Panc1 (cell line): ENCODE results near the gene WDR1. TPM values are rescaled to one million over a fixed set of nuclear protein-coding genes. Genes with fewer than 3 reads are reported as not detected.

Experiments used
- ATAC-seq: fragments of 200-7000 bp; cut with Tn5 transposase; 2 replicates; pipeline ENCODE4 v1.9.1; 2020; ENCODE audit warnings: mild to moderate bottlenecking, moderate library complexity
- BruUV-seq: library from RNA; stranded (reverse); fragments of 400-500 nt; replicated peaks from 2 replicates; lab custom pipeline; 2021; lab: Mats Ljungman, UMichigan
- CTCF ChIA-PET: fragments of 300-600 bp; sonication (Branson Sonifier 250); formaldehyde crosslinking; loops from one replicate; lab custom pipeline; 2022; ENCODE audit warnings: antibody characterized with exemption; lab: Charles Lee
- POLR2A ChIA-PET: fragments of 300-600 bp; sonication (Branson Sonifier 250); formaldehyde crosslinking; loops from one replicate; lab custom pipeline; 2022; ENCODE audit warnings: antibody characterized with exemption; lab: Charles Lee
- DNase-seq: peaks from one replicate; pipeline ENCODE4 v3.0.0-alpha.2; 2010; ENCODE audit warnings: low read depth, low spot score
- H3K27ac ChIP-seq: 2 replicates; pipeline ENCODE4 v1.5.1; 2011; ENCODE audit warnings: mild to moderate bottlenecking, low read length, inconsistent platforms
- H3K27me3 ChIP-seq: fragments of 200-500 bp; sonication (Bioruptor generic); 2 replicates; pipeline ENCODE4 v1.6.0; 2014; ENCODE audit warnings: low read length, inconsistent platforms; ENCODE audit not compliant: control insufficient read depth, insufficient read depth
- H3K36me3 ChIP-seq: fragments of 200-500 bp; sonication (Bioruptor generic); 2 replicates; pipeline ENCODE4 v1.5.1; 2014; ENCODE audit warnings: inconsistent platforms, mild to moderate bottlenecking, low read length, moderate library complexity; ENCODE audit not compliant: control insufficient read depth, insufficient read depth
- H3K4me1 ChIP-seq: 2 replicates; pipeline ENCODE4 v1.5.1; 2011; ENCODE audit warnings: inconsistent platforms, mild to moderate bottlenecking, low read length, moderate library complexity; ENCODE audit not compliant: control insufficient read depth, insufficient read depth
- H3K4me3 ChIP-seq, 2 experiments: 2 replicates each; pipeline ENCODE4 v1.5.1; 2011 to 2012; ENCODE audit warnings: low read depth in 2 of 2, low read length in 2 of 2, mild to moderate bottlenecking in 2 of 2, inconsistent platforms in 1 of 2, moderate library complexity in 1 of 2
- H3K9me3 ChIP-seq: fragments of 200-500 bp; sonication (Bioruptor generic); 2 replicates; pipeline ENCODE4 v1.5.1; 2014; ENCODE audit warnings: low read depth, mild to moderate bottlenecking, inconsistent platforms, low read length, moderate library complexity; ENCODE audit not compliant: control insufficient read depth, insufficient read depth
- CTCF ChIP-seq: fragments of 450-650 bp; IDR thresholded peaks from 2 replicates; pipeline ENCODE4 v1.5.1; 2017; ENCODE audit warnings: mild to moderate bottlenecking
- POLR2AphosphoS5 ChIP-seq: IDR thresholded peaks from 2 replicates; pipeline ENCODE4 v1.6.1; 2012; ENCODE audit warnings: mild to moderate bottlenecking, low read depth, low read length, moderate library complexity
- REST ChIP-seq, 2 experiments: IDR thresholded peaks; 2 replicates each; pipeline ENCODE4 v1.6.1; 2011 to 2012; ENCODE audit warnings: low read depth in 2 of 2, control low read depth in 1 of 2, low read length in 1 of 2, mild to moderate bottlenecking in 1 of 2, moderate library complexity in 1 of 2; ENCODE audit not compliant: insufficient read depth in 1 of 2
- SIN3A ChIP-seq: IDR thresholded peaks from 2 replicates; pipeline ENCODE4 v1.6.1; 2012; ENCODE audit warnings: low read depth, mild to moderate bottlenecking, low read length, moderate library complexity, borderline replicate concordance; ENCODE audit not compliant: insufficient read depth
- TCF7L2 ChIP-seq: IDR thresholded peaks from 2 replicates; pipeline ENCODE4 v1.6.1; 2011; ENCODE audit warnings: mild to moderate bottlenecking, low read depth, low read length, inconsistent platforms
- in situ Hi-C: cut with HindIII; loops from 2 replicates; pipeline ENCODE4 v1.10.0; 2016; ENCODE audit warnings: low sequenced_read_pairs, low pct_unique_long_range_greater_than_20kb
- intact Hi-C: fragments of 100-400 bp; cut with micrococcal nuclease; formaldehyde crosslinking; loops from one replicate; pipeline ENCODE4 v1.10.0; 2022; ENCODE audit not compliant: unreplicated experiment
- total RNA-seq: library from RNA; stranded (reverse); gene quantifications from one replicate; pipeline ENCODE4 v1.2.1, GENCODE V29; 2021; ENCODE audit not compliant: unreplicated experiment

WDR1 gene
- total RNA-seq, 1 experiment from 2014 or later: 260 TPM

- ChIA-PET POLR2A (no interaction called here), CTCF (no interaction called here)
- no peak for ATAC-seq
Observed at GRCh38 chr4:10121568-10122208, 5.1 kb upstream of the WDR1 start.

GRCh38 chr4:10120943-10121567, 4.5 kb upstream of the WDR1 start:
- H3K27me3 ChIP-seq: no peaks in the 10 kb centered on the region
- intact Hi-C loops: no loop called here
- no peaks in the 10 kb centered on the region for H3K9me3 ChIP-seq
- H3K27ac ChIP-seq: no peak overlapping the region
- BruUV-seq: no TSS peak
- peaks cover 5% of the 10 kb centered on the region for H3K4me1 ChIP-seq
- DNase-seq: no peak
- ChIA-PET POLR2A (no interaction called here), CTCF (no interaction called here)
- no peak for ATAC-seq
- in situ Hi-C loops: no loop called here
- peaks cover 4% of the 10 kb centered on the region; the same call in 1 of the 2 replicates for H3K36me3 ChIP-seq
- no peak overlapping the region for H3K4me3 ChIP-seq
- no peak for TF ChIP-seq REST (IDR thresholded peaks at IDR 0.05; ENCODE audit: insufficient read depth in 1 of 2, low read depth in 2 of 2, low read length in 1 of 2)

More at GRCh38 chr4:10121568-10122208, 5.1 kb upstream of the WDR1 start:
- TF ChIP-seq TCF7L2 (no peak), CTCF (no peak)
- H3K4me1 ChIP-seq: peaks cover 5% of the 10 kb centered on the region
- H3K36me3 ChIP-seq: peaks cover 4% of the 10 kb centered on the region; the same call in 1 of the 2 replicates
- no peak for DNase-seq
- intact Hi-C loops (no loop called here), in situ Hi-C loops (no loop called here)
- H3K27ac ChIP-seq: no peak overlapping the region
- no TSS peak for BruUV-seq
- no peaks in the 10 kb centered on the region for H3K27me3 ChIP-seq
- H3K9me3 ChIP-seq: no peaks in the 10 kb centered on the region
- no peak overlapping the region for H3K4me3 ChIP-seq

- Histone ChIP-seq H3K27ac (no peak overlapping the region), H3K9me3 (no peaks in the 10 kb centered on the region), H3K27me3 (no peaks in the 10 kb centered on the region), H3K36me3 (peaks cover 4% of the 10 kb centered on the region), H3K4me1 (peaks cover 8% of the 10 kb centered on the region), H3K4me3 (no peak overlapping the region)
- BruUV-seq: no TSS peak
- CTCF ChIA-PET: no interaction called here
- in situ Hi-C loops: no loop called here
- DNase-seq (no peak), ATAC-seq (no peak)
- no peak for TF ChIP-seq POLR2AphosphoS5
- TF ChIP-seq CTCF: no peak
- TF ChIP-seq SIN3A: no peak
- no peak for TF ChIP-seq REST (IDR thresholded peaks at IDR 0.05; ENCODE audit: insufficient read depth in 1 of 2, low read depth in 2 of 2, low read length in 1 of 2)
- TF ChIP-seq TCF7L2: no peak
- POLR2A ChIA-PET: no interaction called here
- intact Hi-C loops: no loop called here
Observed at GRCh38 chr4:10119773-10120172, 3.2 kb upstream of the WDR1 start.
